Non-pigmented ciliary epithelial cell (primary cell): ENCODE measurements around the gene RELA.
"Not testable (repeated sequence)": the region's sequence is repeated elsewhere in the genome, so short reads cannot be mapped to it uniquely, and the experiment has no call there.

Experiments
- DNase-seq: peaks from one replicate; pipeline ENCODE4 v3.0.0-alpha.2; 2010; ENCODE audit warnings: low read depth

The RELA gene

DNA sequence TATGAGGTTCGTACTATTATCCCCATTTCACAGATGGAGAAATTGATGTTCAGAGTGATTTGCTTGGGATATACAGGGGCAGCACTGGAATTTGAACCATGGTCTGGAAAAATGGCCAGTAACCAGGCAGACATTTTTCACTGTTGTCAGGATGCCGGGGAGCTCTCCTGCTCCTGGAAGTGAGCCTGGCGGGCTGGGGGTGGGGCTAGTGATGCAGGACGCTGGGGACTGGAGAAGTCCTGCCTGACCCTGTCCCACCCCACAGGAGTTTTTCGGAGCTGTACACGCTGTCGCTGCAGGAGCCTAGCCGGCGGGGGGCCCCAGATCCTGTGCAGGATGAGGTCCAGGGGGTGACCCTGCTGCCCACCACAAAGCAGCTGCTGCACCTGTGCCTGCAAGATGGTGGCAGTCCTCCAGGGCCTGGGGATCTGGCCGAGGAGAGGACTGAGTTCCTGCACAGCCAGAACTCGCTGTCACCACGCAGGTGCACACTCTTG is 13.7 kb downstream of the RELA start:
- no peak for DNase-seq

DNA sequence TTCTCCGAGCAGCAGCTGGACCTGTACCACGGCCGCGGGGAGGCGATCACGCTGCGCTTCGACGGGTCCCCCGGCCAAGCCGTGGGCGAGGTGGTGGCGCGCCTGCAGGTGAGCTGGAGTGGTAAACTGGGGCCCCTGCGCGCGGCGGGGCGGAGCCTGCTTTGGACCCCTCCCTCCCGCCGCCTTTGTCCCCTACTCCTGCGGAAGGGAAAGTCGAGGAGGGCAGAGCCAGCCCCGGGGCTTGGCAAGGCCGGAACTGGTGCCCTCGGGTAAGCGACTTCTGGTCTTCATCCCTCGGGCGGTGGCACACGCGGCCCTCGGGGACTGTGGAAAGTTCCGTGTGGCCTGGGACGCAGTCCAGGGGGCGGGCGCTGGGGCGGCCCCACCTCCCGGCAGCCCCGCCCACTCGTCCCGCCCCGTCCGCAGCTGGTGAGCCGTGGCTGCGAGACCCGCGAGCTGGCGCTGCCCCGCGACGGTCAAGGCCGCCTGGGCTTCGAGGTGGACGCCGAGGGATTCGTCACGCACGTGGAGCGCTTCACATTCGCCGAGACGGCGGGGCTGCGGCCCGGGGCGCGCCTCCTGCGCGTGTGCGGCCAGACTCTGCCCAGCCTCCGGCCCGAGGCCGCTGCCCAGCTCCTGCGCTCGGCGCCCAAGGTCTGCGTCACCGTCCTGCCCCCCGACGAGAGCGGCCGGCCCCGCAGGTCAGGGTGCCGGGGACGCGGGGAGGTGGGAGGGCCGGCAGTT is 15.6 kb downstream of the RELA start:
- DNase-seq: no peak

- no peak for DNase-seq
Observed at GRCh38 chr11:65646288-65646957, 16.3 kb downstream of the RELA start.

GRCh38 chr11:65645710-65646109 is 17.0 kb downstream of the RELA start:
- no peak for DNase-seq

GRCh38 chr11:65644837-65645236 is 17.9 kb downstream of the RELA start:
- no peak for DNase-seq

DNA sequence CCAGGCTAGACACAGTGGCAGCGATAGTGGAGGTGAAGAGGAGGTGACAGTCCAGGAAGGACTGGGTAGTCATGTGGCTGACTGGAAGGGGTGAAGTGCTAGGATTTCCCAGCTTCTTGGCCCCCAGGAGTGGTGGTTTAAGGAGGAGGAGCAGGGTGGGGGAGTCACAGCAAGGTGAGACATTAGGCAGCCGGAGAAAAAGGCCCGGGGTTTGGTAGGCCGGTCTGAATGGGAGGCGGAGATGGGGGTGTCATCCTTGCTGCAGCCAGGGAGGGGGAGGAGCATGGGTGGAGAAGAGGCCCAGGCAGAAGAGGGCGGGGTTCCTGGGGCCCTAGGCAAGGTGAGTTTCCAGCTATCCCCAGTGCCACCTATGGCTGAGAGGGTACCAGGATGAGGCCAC is 18.7 kb downstream of the RELA start:
- DNase-seq: no peak

DNA sequence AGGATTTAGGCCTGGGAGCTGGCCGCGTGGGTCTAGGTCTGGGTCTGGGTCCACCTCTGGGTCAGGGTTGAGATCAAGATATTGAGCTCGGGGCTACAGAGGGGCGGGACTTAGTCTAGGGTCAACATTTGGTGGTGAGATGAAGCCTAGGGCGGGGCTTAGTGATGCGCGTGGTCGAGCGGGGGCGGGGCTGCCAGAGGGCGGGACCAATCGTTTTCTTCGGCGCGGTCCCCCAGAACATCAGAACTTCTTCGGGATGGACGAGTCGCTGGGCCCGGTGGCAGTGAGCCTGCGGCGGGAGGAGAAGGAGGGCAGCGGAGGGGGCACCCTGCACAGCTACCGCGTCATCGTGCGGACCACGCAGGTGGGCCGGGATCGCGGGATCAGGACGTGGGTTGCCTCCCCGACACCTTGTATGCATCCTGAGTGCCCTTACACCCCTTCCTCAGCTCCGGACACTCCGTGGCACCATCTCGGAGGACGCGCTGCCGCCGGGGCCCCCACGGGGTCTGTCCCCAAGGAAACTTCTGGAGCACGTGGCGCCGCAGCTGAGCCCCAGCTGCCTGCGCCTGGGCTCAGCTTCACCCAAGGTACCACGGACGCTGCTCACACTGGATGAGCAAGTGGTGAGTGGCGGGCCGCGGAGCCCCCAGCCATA is 20.6 kb downstream of the RELA start:
- no peak for DNase-seq

GRCh38 chr11:65641297-65642013 is 21.3 kb downstream of the RELA start:
- DNase-seq: no peak

DNA sequence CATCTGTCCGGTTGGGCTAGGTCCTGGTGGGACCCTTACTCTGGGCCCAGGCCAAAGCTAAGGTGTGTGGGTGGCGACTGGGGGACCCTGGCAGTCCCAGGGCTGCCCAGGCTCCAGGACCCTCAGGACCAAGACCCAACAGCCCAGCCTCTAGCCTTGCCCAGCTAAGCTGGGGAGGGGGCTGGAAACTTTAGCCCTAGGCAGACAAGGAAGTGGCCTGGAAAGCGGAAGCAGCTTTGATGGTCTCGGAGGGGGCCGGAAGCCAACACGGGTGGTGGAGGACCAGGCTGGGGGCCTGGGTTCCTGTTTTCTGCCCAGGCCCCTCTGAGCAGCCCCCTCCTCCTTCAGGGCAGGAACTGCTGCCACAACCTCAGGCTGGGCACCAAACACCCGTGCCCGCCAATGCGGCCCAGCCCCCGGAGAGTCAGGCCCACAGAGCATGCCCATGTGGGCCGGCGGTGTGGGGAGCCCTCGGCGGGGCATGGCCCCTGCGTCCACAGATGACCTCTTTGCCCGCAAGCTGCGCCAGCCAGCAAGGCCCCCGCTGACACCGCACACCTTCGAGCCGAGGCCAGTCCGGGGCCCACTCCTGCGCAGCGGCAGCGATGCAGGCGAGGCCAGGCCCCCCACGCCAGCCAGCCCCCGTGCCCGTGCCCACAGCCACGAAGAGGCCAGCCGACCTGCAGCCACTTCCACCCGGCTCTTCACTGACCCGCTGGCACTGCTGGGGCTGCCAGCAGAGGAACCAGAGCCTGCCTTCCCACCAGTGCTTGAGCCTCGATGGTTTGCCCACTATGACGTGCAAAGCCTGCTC is 22.0 kb downstream of the RELA start:
- no peak for DNase-seq

GRCh38 chr11:65639623-65640482 is 22.9 kb downstream of the RELA start:
- DNase-seq: no peak

- DNase-seq: not testable (repeated sequence)
Observed at GRCh38 chr11:65639228-65639597, 23.5 kb downstream of the RELA start.

- no peak for DNase-seq
Observed at GRCh38 chr11:65637794-65638419, 24.8 kb downstream of the RELA start, which contains the start of gene SIPA1. Gene SIPA1 (plus strand): TSS chr11:65638101. CDS start chr11:65640922, 2,821 bp downstream.

DNA sequence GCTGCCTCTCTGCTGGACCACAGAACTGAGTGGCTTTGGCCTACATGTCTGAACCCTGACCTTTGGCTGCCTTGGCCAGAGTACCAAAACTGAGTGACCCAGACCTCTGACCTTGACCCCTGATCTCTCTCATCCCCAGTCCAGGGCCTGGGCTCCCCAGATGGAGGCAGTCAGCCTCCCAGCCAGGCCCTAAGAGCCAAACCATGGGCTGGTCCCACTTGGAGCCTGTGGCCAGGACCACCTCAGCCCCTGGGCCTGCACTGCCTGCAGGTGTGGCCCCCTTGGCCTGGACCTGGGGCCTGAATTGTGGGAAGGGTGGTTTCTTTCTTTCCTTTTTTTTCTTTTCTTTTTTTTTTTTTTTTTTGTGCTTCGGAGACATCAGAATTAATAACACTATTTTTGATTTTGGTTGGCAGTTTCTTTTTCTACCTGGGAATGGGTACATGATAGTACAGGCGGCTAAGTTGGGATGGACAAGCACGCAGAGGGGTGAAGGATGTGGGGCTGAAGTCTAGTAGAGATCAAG is 25.6 kb downstream of the RELA start:
- no peak for DNase-seq

DNA sequence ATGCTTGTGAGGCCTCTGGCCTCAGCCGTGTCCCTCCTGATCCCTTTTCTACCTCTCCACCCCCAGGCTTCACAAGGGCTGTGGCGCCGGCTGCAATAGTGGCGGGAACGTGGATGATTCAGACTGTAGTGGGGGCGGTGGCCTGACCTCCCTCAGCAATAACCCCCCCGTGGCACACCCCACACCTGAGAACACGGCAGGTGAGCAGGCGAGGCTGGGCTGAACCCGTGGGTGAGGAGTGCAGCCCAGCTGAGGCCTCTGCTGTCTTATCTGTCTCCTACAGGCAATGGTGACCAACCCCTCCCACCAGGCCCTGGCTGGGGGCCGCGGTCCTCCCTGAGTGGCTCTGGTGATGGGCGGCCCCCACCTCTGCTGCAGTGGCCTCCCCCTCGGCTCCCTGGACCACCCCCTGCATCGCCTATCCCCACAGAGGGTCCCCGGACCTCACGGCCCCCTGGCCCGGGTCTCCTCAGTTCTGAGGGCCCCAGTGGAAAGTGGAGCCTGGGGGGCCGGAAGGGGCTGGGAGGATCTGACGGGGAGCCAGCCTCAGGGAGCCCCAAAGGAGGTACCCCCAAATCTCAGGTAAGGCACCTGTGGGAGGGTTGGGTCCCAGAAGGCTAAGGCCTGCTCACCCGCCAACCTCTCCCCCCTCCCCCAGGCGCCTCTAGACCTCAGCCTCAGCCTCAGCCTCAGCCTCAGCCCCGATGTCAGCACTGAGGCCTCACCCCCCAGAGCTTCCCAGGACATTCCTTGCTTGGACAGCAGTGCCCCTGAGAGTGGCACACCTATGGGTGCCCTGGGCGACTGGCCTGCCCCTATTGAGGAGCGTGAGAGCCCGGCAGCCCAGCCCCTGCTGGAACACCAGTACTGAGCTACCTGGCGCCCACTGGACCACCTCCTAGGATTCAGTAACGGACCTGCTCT is 26.3 kb downstream of the RELA start:
- no peak for DNase-seq

DNA sequence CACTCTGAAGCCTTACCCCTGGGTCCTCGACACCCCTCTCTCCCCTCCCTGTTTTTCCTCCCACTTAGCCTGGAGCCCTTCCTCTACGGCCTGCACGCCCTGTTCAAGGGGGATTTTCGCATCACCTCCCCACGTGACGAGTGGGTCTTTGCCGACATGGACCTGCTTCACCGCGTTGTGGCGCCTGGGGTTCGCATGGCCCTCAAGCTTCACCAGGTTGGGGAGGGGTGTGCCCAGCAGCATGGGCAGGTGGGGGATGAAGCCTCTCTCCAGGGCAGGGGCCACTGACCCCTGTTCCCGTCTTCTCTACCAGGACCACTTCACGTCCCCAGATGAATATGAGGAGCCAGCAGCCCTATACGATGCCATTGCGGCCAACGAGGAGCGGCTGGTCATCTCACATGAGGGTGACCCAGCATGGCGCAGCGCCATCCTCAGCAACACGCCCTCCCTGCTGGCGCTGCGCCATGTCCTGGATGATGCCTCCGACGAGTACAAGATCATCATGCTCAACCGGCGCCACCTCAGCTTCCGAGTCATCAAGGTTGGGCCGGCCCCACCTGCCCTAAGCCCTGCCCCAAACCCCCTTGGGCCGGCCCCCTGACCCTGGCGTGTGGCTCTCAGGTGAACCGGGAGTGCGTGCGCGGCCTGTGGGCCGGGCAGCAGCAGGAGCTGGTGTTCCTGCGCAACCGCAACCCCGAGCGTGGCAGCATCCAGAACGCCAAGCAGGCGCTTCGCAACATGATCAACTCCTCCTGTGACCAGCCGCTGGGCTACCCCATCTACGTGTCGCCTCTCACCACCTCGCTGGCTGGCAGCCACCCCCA is 27.6 kb downstream of the RELA start:
- no peak for DNase-seq

DNA sequence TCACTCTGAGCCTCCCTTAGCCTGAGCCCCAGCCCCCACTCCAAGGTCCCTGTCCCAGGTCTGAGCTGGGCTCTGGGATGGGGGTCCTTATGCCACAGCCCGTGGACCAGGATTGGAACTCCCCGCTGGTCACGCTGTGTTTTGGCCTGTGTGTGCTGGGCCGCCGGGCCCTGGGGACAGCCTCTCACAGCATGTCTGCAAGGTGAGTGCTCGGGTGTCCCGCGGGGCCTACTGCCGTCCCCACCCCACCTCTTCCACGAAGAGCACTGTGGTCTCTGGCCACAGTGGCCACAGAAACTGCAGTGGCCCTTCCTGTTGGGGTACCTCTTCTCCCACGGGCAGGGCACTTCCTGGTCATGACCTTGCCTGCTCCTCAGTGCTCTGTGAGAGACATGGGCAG is 28.3 kb downstream of the RELA start:
- no peak for DNase-seq

GRCh38 chr11:65634109-65634436 is 28.6 kb downstream of the RELA start:
- no peak for DNase-seq
